ENCODE data around the gene ADARB2.

Gene ADARB2

DNA sequence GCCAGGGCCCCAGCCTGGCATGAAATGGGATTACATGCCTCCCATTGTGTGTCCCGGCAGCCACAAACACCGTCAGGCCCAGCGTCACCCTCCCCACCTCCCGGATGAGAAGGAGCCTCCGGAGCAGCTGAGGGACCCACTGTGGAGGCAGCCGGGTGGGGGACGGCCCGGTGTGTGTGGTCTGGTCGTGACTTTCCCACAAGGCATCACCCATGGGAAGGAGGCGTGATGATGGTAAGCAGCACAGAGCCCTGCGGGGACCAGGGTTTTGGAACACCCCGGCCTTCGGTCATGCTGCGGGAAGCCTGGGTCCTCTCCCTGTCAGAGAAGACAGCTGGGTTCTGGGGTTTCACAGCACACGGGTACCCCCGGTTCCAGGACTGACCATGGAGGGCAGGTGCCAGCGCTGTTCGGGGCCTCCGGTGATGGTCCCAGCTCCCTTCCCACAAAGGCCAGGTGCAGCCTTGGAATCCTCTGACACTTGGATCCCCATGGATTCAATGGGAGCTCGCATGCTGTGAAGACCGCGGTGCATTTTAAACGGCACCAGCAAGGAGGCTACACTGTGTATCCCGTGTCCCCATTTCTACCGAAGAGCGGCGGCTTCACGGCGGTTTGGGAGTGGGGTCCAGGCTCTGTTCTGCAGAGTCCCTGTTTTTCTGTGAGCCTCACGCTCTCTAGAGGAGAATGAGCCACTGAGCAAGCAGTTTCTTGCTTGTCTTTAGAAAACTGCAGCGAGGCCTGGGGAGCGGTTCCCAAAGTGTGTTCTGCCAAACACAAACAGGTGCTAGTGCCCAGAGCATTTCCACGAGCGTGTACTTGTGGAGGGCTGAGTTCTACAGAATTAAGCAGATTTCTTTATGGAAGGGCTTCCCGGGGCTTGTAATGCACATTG lies 336.0 kb downstream of the ADARB2 start:
- TF ChIP-seq SIN3A (IDR thresholded peaks at IDR 0.05; ENCODE audit: borderline replicate concordance, insufficient read depth, low read length) (no peak), FOXP2 (optimal IDR thresholded peaks at IDR 0.05; ENCODE audit: borderline replicate concordance, extremely low read depth, extremely low read length, insufficient read depth) (no peak), POLR2AphosphoS5 (IDR thresholded peaks at IDR 0.05; ENCODE audit: low read depth, low read length) (no peak), TAF1 (IDR thresholded peaks at IDR 0.05; ENCODE audit: borderline replicate concordance, insufficient read depth, low read length) (no peak)
- TF ChIP-seq, protein P1, sequence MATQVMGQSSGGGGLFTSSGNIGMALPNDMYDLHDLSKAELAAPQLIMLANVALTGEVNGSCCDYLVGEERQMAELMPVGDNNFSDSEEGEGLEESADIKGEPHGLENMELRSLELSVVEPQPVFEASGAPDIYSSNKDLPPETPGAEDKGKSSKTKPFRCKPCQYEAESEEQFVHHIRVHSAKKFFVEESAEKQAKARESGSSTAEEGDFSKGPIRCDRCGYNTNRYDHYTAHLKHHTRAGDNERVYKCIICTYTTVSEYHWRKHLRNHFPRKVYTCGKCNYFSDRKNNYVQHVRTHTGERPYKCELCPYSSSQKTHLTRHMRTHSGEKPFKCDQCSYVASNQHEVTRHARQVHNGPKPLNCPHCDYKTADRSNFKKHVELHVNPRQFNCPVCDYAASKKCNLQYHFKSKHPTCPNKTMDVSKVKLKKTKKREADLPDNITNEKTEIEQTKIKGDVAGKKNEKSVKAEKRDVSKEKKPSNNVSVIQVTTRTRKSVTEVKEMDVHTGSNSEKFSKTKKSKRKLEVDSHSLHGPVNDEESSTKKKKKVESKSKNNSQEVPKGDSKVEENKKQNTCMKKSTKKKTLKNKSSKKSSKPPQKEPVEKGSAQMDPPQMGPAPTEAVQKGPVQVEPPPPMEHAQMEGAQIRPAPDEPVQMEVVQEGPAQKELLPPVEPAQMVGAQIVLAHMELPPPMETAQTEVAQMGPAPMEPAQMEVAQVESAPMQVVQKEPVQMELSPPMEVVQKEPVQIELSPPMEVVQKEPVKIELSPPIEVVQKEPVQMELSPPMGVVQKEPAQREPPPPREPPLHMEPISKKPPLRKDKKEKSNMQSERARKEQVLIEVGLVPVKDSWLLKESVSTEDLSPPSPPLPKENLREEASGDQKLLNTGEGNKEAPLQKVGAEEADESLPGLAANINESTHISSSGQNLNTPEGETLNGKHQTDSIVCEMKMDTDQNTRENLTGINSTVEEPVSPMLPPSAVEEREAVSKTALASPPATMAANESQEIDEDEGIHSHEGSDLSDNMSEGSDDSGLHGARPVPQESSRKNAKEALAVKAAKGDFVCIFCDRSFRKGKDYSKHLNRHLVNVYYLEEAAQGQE (IDR thresholded peaks at IDR 0.05; ENCODE audit: insufficient read depth in 1 of 2, low read depth in 2 of 2, low read length in 2 of 2), result no peak

DNA sequence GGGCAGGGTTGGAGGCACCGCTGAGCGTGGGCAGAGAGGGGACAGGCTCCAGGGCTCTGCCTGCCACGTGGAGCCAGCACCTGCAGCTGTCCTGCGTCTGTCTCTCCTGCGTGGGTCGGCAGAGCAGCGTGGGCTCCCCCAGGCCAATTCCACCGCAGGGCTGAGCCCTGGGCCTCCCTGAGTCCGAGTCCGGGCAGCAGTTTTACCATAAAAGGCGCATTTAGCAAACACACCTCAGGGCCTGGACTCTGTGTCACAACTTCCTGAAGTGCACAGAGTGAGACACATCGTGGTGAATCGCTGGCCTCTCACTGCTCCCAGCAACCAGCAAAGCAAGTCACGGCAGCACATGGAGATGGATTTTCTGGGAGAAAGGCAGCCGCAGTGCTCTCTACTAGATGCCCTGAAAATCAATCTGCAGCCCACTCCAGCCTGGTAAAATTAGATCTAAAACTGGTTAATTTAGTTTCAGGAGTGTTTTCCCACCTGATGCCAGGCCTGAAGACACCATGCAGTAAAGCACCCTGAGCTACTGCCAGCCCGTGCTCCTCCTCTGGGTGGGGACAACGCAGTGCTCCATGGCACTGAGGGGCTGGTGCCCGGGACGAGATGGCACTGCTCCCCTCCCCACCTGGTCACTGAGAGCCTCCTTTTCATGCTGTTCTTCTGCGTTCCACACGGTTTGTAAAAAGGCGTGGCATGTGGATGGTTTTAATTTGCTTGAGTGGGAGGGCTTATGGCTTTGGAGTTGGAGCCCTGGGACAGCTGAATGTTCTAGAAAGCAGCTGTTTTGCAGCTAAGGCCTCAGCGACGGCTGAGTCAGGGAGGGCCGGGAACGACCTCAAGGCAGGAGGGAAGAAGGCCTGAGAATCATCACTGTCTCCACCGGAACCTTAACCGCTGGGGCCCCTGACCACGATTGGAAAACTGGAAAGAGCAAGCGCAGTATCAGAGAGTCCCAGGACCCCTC lies 336.9 kb downstream of the ADARB2 start:
- TF ChIP-seq TAF1 (IDR thresholded peaks at IDR 0.05; ENCODE audit: borderline replicate concordance, insufficient read depth, low read length) (no peak), SIN3A (IDR thresholded peaks at IDR 0.05; ENCODE audit: borderline replicate concordance, insufficient read depth, low read length) (no peak), POLR2AphosphoS5 (IDR thresholded peaks at IDR 0.05; ENCODE audit: low read depth, low read length) (no peak), FOXP2 (optimal IDR thresholded peaks at IDR 0.05; ENCODE audit: borderline replicate concordance, extremely low read depth, extremely low read length, insufficient read depth) (no peak)
- TF ChIP-seq, protein P1 (IDR thresholded peaks at IDR 0.05; ENCODE audit: insufficient read depth in 1 of 2, low read depth in 2 of 2, low read length in 2 of 2), result no peak

DNA sequence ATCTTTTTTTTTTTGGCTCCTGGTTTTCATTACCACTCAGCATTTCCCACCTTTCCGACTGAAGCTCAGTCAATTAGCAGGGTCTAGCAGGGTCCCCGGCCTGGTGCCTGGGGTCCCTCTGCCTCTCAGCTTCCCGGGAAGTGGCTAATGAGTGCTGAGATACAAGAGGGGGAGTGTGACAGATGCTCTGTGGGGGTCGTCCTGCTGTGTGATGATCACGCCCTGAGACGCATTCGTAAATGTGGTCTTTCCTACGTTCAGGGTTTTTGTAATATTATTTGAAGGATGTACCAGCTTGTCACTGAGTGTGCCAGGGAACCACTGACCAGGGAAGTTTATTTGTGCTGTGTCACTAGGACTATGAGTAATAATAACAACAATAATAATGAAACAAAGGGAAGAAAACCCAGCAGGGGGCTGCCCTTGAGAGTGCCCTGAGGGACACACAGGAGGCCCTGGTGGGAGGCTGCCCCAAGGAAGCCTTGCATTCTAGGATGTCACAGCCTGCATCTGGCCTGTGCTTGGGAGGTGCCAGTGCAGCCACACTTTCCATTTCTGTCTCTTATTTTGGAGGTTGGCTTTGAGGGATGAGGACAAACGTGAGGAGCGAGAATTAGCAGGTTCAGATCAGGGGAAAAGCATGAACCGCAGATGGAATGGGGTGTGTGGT lies 337.8 kb downstream of the ADARB2 start:
- TF ChIP-seq, protein P1 (IDR thresholded peaks at IDR 0.05; ENCODE audit: insufficient read depth in 1 of 2, low read depth in 2 of 2, low read length in 2 of 2), result no peak
- TF ChIP-seq TAF1 (IDR thresholded peaks at IDR 0.05; ENCODE audit: borderline replicate concordance, insufficient read depth, low read length) (no peak), POLR2AphosphoS5 (IDR thresholded peaks at IDR 0.05; ENCODE audit: low read depth, low read length) (no peak), SIN3A (IDR thresholded peaks at IDR 0.05; ENCODE audit: borderline replicate concordance, insufficient read depth, low read length) (no peak), FOXP2 (optimal IDR thresholded peaks at IDR 0.05; ENCODE audit: borderline replicate concordance, extremely low read depth, extremely low read length, insufficient read depth) (no peak)

DNA sequence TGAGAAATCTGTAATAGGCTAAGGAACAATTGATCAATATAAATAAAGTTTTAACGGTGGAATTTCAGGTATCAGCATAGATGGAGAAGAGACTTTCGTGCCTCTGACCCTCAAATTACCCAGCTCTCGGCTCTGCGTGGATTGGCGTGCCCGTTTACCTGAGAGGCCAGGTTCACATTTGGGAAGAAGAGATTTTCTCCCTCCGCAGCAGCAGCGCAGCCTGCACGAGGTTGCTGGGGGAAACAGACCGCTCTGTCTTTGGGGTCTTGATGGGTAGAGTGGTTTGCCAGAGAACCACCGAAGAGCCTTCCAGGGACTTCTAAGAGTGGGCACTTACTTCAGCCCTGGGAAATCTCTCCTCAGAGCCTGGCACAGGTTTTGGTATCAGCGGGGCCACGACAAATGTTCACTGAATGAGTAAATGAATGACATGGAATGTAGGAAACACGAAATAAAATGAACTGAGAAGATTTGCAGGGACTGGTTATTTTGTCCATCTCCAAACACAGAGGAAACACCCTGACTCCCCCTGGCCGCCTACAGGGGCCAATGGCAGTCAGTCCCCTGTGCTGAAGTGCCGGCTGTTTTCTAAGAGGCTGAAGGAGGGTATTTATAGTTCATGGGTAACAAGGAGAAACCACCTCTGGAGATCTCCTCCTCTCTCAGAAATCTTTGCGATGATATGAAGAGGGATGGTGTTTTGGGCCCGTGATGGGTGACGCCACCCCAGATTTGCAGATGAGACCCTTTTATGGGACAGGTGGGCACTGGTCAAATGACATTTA lies 338.5 kb downstream of the ADARB2 start:
- no peak for TF ChIP-seq SIN3A (IDR thresholded peaks at IDR 0.05; ENCODE audit: borderline replicate concordance, insufficient read depth, low read length)
- no peak for TF ChIP-seq FOXP2 (optimal IDR thresholded peaks at IDR 0.05; ENCODE audit: borderline replicate concordance, extremely low read depth, extremely low read length, insufficient read depth)
- TF ChIP-seq, protein P1 (IDR thresholded peaks at IDR 0.05; ENCODE audit: insufficient read depth in 1 of 2, low read depth in 2 of 2, low read length in 2 of 2), result no peak
- TF ChIP-seq POLR2AphosphoS5 (IDR thresholded peaks at IDR 0.05; ENCODE audit: low read depth, low read length), result no peak
- no peak for TF ChIP-seq TAF1 (IDR thresholded peaks at IDR 0.05; ENCODE audit: borderline replicate concordance, insufficient read depth, low read length)
